Measurements from ENCODE around the gene ZNF217.
"Not testable (repeated sequence)": the region's sequence is repeated elsewhere in the genome, so short reads cannot be mapped to it uniquely, and the experiment has no call there.

The ZNF217 gene

GRCh38 chr20:53608071-53608455, 14.4 kb upstream of the ZNF217 start:
- no peaks in the 10 kb centered on the region for H3K79me2 ChIP-seq (ENCODE audit: control insufficient read depth, low read length)
- no peaks in the 10 kb centered on the region for H3K36me3 ChIP-seq (ENCODE audit: control insufficient read depth, low read length)
- no peaks in the 10 kb centered on the region for H4K20me1 ChIP-seq (ENCODE audit: control insufficient read depth, insufficient read depth, low read depth, low read length)
- peaks cover 32% of the 10 kb centered on the region for H3K4me1 ChIP-seq (ENCODE audit: control insufficient read depth, low read length)
- peaks cover 11% of the 10 kb centered on the region for H3F3A ChIP-seq (ENCODE audit: control insufficient read depth, insufficient read depth)
- H3K4me2 ChIP-seq (ENCODE audit: low read length), result no peak overlapping the region
- no peak for TF ChIP-seq EZH2phosphoT487 (IDR thresholded peaks at IDR 0.05; ENCODE audit: borderline replicate concordance, low read length)
- TF ChIP-seq, protein P1, sequence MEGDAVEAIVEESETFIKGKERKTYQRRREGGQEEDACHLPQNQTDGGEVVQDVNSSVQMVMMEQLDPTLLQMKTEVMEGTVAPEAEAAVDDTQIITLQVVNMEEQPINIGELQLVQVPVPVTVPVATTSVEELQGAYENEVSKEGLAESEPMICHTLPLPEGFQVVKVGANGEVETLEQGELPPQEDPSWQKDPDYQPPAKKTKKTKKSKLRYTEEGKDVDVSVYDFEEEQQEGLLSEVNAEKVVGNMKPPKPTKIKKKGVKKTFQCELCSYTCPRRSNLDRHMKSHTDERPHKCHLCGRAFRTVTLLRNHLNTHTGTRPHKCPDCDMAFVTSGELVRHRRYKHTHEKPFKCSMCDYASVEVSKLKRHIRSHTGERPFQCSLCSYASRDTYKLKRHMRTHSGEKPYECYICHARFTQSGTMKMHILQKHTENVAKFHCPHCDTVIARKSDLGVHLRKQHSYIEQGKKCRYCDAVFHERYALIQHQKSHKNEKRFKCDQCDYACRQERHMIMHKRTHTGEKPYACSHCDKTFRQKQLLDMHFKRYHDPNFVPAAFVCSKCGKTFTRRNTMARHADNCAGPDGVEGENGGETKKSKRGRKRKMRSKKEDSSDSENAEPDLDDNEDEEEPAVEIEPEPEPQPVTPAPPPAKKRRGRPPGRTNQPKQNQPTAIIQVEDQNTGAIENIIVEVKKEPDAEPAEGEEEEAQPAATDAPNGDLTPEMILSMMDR (IDR thresholded peaks at IDR 0.05; ENCODE audit: low read depth, low read length, poor library complexity, severe bottlenecking), result no peak
- H3K4me3 ChIP-seq (ENCODE audit: low read length), result no peak overlapping the region
- no peaks in the 10 kb centered on the region for H3K9me3 ChIP-seq (ENCODE audit: control insufficient read depth, insufficient read depth, low read length)
- no peak overlapping the region for H3K27ac ChIP-seq (ENCODE audit: low read depth, low read length)
- H3K27me3 ChIP-seq (ENCODE audit: control insufficient read depth, low read length), result no peaks in the 10 kb centered on the region
- H3K9me2 ChIP-seq (replicated peaks; ENCODE audit: control insufficient read depth, low read length), result no peaks in the 10 kb centered on the region

- H3K36me3 ChIP-seq (ENCODE audit: control insufficient read depth, low read length), result no peaks in the 10 kb centered on the region
- no peaks in the 10 kb centered on the region for H4K20me1 ChIP-seq (ENCODE audit: control insufficient read depth, insufficient read depth, low read depth, low read length)
- no peaks in the 10 kb centered on the region for H3K79me2 ChIP-seq (ENCODE audit: control insufficient read depth, low read length)
- peaks cover 27% of the 10 kb centered on the region for H3K4me1 ChIP-seq (ENCODE audit: control insufficient read depth, low read length)
- no peak for TF ChIP-seq EZH2phosphoT487 (IDR thresholded peaks at IDR 0.05; ENCODE audit: borderline replicate concordance, low read length)
- TF ChIP-seq, protein P1 (IDR thresholded peaks at IDR 0.05; ENCODE audit: low read depth, low read length, poor library complexity, severe bottlenecking), result no peak
- no peaks in the 10 kb centered on the region for H3K9me3 ChIP-seq (ENCODE audit: control insufficient read depth, insufficient read depth, low read length)
- no peak overlapping the region for H3K27ac ChIP-seq (ENCODE audit: low read depth, low read length)
- H3K9me2 ChIP-seq (replicated peaks; ENCODE audit: control insufficient read depth, low read length), result no peaks in the 10 kb centered on the region
- H3K4me3 ChIP-seq (ENCODE audit: low read length), result no peak overlapping the region
- peaks cover 4% of the 10 kb centered on the region; the same call in 1 of the 2 replicates for H3F3A ChIP-seq (ENCODE audit: control insufficient read depth, insufficient read depth)
- H3K27me3 ChIP-seq (ENCODE audit: control insufficient read depth, low read length), result no peaks in the 10 kb centered on the region
- H3K4me2 ChIP-seq (ENCODE audit: low read length), result no peak overlapping the region
Measured at GRCh38 chr20:53606364-53606985, 12.8 kb upstream of the ZNF217 start.

- H3K9me2 ChIP-seq (replicated peaks; ENCODE audit: control insufficient read depth, low read length); H3K79me2 ChIP-seq (ENCODE audit: control insufficient read depth, low read length); H3K9me3 ChIP-seq (ENCODE audit: control insufficient read depth, insufficient read depth, low read length); H3K27me3 ChIP-seq (ENCODE audit: control insufficient read depth, low read length); H3K27ac ChIP-seq (ENCODE audit: low read depth, low read length); H3K36me3 ChIP-seq (ENCODE audit: control insufficient read depth, low read length); H3K4me2 ChIP-seq (ENCODE audit: low read length); H4K20me1 ChIP-seq (ENCODE audit: control insufficient read depth, insufficient read depth, low read depth, low read length); H3F3A ChIP-seq (ENCODE audit: control insufficient read depth, insufficient read depth); H3K4me3 ChIP-seq (ENCODE audit: low read length): not testable (repeated sequence)
- H3K4me1 ChIP-seq (ENCODE audit: control insufficient read depth, low read length), result peaks cover 18% of the 10 kb centered on the region
Measured at GRCh38 chr20:53605401-53605800, 11.8 kb upstream of the ZNF217 start.

GRCh38 chr20:53604846-53605245, 11.2 kb upstream of the ZNF217 start:
- not testable (repeated sequence) for H3K9me3 ChIP-seq (ENCODE audit: control insufficient read depth, insufficient read depth, low read length); H3K27me3 ChIP-seq (ENCODE audit: control insufficient read depth, low read length); H3K27ac ChIP-seq (ENCODE audit: low read depth, low read length); H3K79me2 ChIP-seq (ENCODE audit: control insufficient read depth, low read length); H3K36me3 ChIP-seq (ENCODE audit: control insufficient read depth, low read length); H4K20me1 ChIP-seq (ENCODE audit: control insufficient read depth, insufficient read depth, low read depth, low read length); H3F3A ChIP-seq (ENCODE audit: control insufficient read depth, insufficient read depth); H3K4me2 ChIP-seq (ENCODE audit: low read length); H3K4me3 ChIP-seq (ENCODE audit: low read length); H3K9me2 ChIP-seq (replicated peaks; ENCODE audit: control insufficient read depth, low read length)
- H3K4me1 ChIP-seq (ENCODE audit: control insufficient read depth, low read length), result peaks cover 12% of the 10 kb centered on the region
